ENCODE data around the gene ERI2. TPM values are rescaled to one million over a fixed set of nuclear protein-coding genes. Genes with fewer than 3 reads are reported as not detected.

ERI2 gene
- total and polyA plus RNA-seq, 2 of the 13 experiments (the other 11 are each of a cell fraction or from before 2014, with no cell fraction given): 17.4 to 41.3 TPM

GRCh38 chr16:20806168-20807050, at the start of gene ERI2, which contains the start of gene REXO5 (continued):
- TF ChIP-seq ARID4A (CRISPR knock-in tag; IDR thresholded peaks at IDR 0.05; ENCODE audit: borderline replicate concordance): peak; percentile 100
- peak; percentile 67; the same call in 1 of the 2 replicates for TF ChIP-seq BCL3 (CRISPR knock-in tag; IDR thresholded peaks at IDR 0.05)
- TF ChIP-seq TGIF2 (CRISPR knock-in tag; IDR thresholded peaks at IDR 0.05): peak; percentile 98; the same call in 1 of the 2 replicates
- peak; percentile 90 for TF ChIP-seq ZNF205 (CRISPR knock-in tag; IDR thresholded peaks at IDR 0.05)
- peak; percentile 97 for TF ChIP-seq ELF1 (CRISPR knock-in tag; IDR thresholded peaks at IDR 0.05)
- TF ChIP-seq ZNF781 (CRISPR knock-in tag; IDR thresholded peaks at IDR 0.05; ENCODE audit: borderline replicate concordance, not compliant biosample characterization): peak; percentile 98
- peak; percentile 97 for TF ChIP-seq ZFP90 (CRISPR knock-in tag; IDR thresholded peaks at IDR 0.05; ENCODE audit: borderline replicate concordance)
- no peak for TF ChIP-seq KAT2B (IDR thresholded peaks at IDR 0.05; ENCODE audit: borderline replicate concordance, low read depth, low read length)
- peak; percentile 97 for TF ChIP-seq MTERF4 (CRISPR knock-in tag; IDR thresholded peaks at IDR 0.05)
- peak; percentile 68 for TF ChIP-seq GATAD2A (CRISPR knock-in tag; IDR thresholded peaks at IDR 0.05)
- peak; percentile 97; the same call in 1 of the 2 replicates for TF ChIP-seq ZNF703 (CRISPR knock-in tag; IDR thresholded peaks at IDR 0.05; ENCODE audit: borderline replicate concordance)
- TF ChIP-seq HNRNPUL1 (IDR thresholded peaks at IDR 0.05; ENCODE audit: low read depth, low read length): no peak
- peak; percentile 5; the same call in 1 of the 2 replicates for TF ChIP-seq WIZ (CRISPR knock-in tag; IDR thresholded peaks at IDR 0.05)
- peak; percentile 44; the same call in 1 of the 2 replicates for TF ChIP-seq ZNF292 (CRISPR knock-in tag; IDR thresholded peaks at IDR 0.05; ENCODE audit: borderline replicate concordance, low read depth)
- TF ChIP-seq ELF4 (CRISPR knock-in tag; IDR thresholded peaks at IDR 0.05; ENCODE audit: borderline replicate concordance): peak; percentile 99
- peak; percentile 69; the same call in 1 of the 2 replicates for TF ChIP-seq ZNF891 (CRISPR knock-in tag; IDR thresholded peaks at IDR 0.05)
- peak; percentile 19; the same call in 1 of the 2 replicates for TF ChIP-seq RARG (CRISPR knock-in tag; IDR thresholded peaks at IDR 0.05; ENCODE audit: low read depth)
- TF ChIP-seq STAG1 (CRISPR knock-in tag; IDR thresholded peaks at IDR 0.05): no peak
- TF ChIP-seq CSRNP1 (CRISPR knock-in tag; IDR thresholded peaks at IDR 0.05): peak; percentile 97; the same call in 1 of the 2 replicates
- TF ChIP-seq ZNF460 (CRISPR knock-in tag; IDR thresholded peaks at IDR 0.05; ENCODE audit: borderline replicate concordance): peak; percentile 80; the same call in 1 of the 2 replicates

Data from HepG2 (cell line).